Endothelial cell (in vitro differentiated cells): Measurements from ENCODE around the gene MAD1L1. TPM values are rescaled to one million over a fixed set of nuclear protein-coding genes. Genes with fewer than 3 reads are reported as not detected.
"Not testable (repeated sequence)": the region's sequence is repeated elsewhere in the genome, so short reads cannot be mapped to it uniquely, and the experiment has no call there.

Experiments used
- DNase-seq: peaks from one replicate; pipeline ENCODE4 v3.0.0; 2021; ENCODE audit warnings: low spot score
- H3K27ac Mint-ChIP-seq: one replicate; pipeline ENCODE4 v1.8.0; 2021; ENCODE audit warnings: mixed read lengths, inconsistent platforms; ENCODE audit not compliant: unreplicated experiment
- H3K27me3 Mint-ChIP-seq: one replicate; pipeline ENCODE4 v1.8.0; 2021; ENCODE audit warnings: mild to moderate bottlenecking, moderate library complexity, mixed read lengths, inconsistent platforms; ENCODE audit not compliant: unreplicated experiment
- H3K36me3 Mint-ChIP-seq: one replicate; pipeline ENCODE4 v1.8.0; 2021; ENCODE audit warnings: mild to moderate bottlenecking, low read depth, mixed read lengths, inconsistent platforms; ENCODE audit not compliant: unreplicated experiment
- H3K4me1 Mint-ChIP-seq: one replicate; pipeline ENCODE4 v1.8.0; 2021; ENCODE audit warnings: mild to moderate bottlenecking, mixed read lengths, inconsistent platforms; ENCODE audit not compliant: unreplicated experiment
- H3K4me3 Mint-ChIP-seq: one replicate; pipeline ENCODE4 v1.8.0; 2021; ENCODE audit warnings: mild to moderate bottlenecking, mixed read lengths, inconsistent platforms; ENCODE audit not compliant: unreplicated experiment
- H3K9me3 Mint-ChIP-seq: one replicate; pipeline ENCODE4 v1.8.0; 2021; ENCODE audit warnings: mixed read lengths, inconsistent platforms; ENCODE audit not compliant: unreplicated experiment
- CTCF ChIP-seq: fragments of 200-600 bp; sonication (generic); IDR thresholded peaks from one replicate; pipeline ENCODE4 v1.5.0; 2021; ENCODE audit warnings: antibody characterized with exemption; ENCODE audit not compliant: unreplicated experiment
- total RNA-seq: library from RNA; stranded (reverse); fragmentation: NEBNext Ultra II Directional; extraction: Animal tissue kit (Norgen Biotek cat#: 25700); gene quantifications from one replicate; pipeline ENCODE4 v1.2.1, GENCODE V29; 2021; ENCODE audit not compliant: unreplicated experiment

Gene MAD1L1
- total RNA-seq, 1 donor from 2014 or later, result 43.3 TPM

GRCh38 chr7:2036786-2037185, 196.0 kb downstream of the MAD1L1 start:
- no peak for DNase-seq
- peak overlapping the region; percentile 79 for H3K4me3 Mint-ChIP-seq
- peaks cover 8% of the 10 kb centered on the region for H3K27me3 Mint-ChIP-seq
- H3K9me3 Mint-ChIP-seq, result no peaks in the 10 kb centered on the region
- peaks cover 6% of the 10 kb centered on the region for H3K36me3 Mint-ChIP-seq
- no peak for TF ChIP-seq CTCF
- peak overlapping the region; percentile 48 for H3K27ac Mint-ChIP-seq
- H3K4me1 Mint-ChIP-seq, result peaks cover 14% of the 10 kb centered on the region

GRCh38 chr7:2036201-2036600, 196.5 kb downstream of the MAD1L1 start:
- H3K27me3 Mint-ChIP-seq, result not testable (repeated sequence)

GRCh38 chr7:2034291-2035201, 198.2 kb downstream of the MAD1L1 start:
- Mint-ChIP-seq H3K27me3 (peaks cover 4% of the 10 kb centered on the region), H3K9me3 (no peaks in the 10 kb centered on the region), H3K4me1 (peaks cover 2% of the 10 kb centered on the region), H3K36me3 (peaks cover 4% of the 10 kb centered on the region), H3K4me3 (peak overlapping the region; percentile 60), H3K27ac (no peak overlapping the region)
- no peak for TF ChIP-seq CTCF
- no peak for DNase-seq

More at GRCh38 chr7:2036201-2036600, 196.5 kb downstream of the MAD1L1 start:
- not testable (repeated sequence) for H3K4me1 Mint-ChIP-seq, DNase-seq, H3K27ac Mint-ChIP-seq, H3K36me3 Mint-ChIP-seq, H3K9me3 Mint-ChIP-seq, H3K4me3 Mint-ChIP-seq

GRCh38 chr7:2033586-2034135, 199.1 kb downstream of the MAD1L1 start:
- H3K36me3 Mint-ChIP-seq, result peaks cover 6% of the 10 kb centered on the region
- no peak overlapping the region for H3K27ac Mint-ChIP-seq
- no peaks in the 10 kb centered on the region for H3K9me3 Mint-ChIP-seq
- H3K27me3 Mint-ChIP-seq, result peaks cover 4% of the 10 kb centered on the region
- H3K4me1 Mint-ChIP-seq, result peaks cover 2% of the 10 kb centered on the region
- no peak for DNase-seq
- no peak for TF ChIP-seq CTCF
- H3K4me3 Mint-ChIP-seq, result no peak overlapping the region

GRCh38 chr7:2032876-2033407, 199.8 kb downstream of the MAD1L1 start:
- H3K36me3 Mint-ChIP-seq, result peaks cover 10% of the 10 kb centered on the region
- H3K27me3 Mint-ChIP-seq, result peaks cover 4% of the 10 kb centered on the region
- H3K27ac Mint-ChIP-seq, result no peak overlapping the region
- TF ChIP-seq CTCF, result no peak
- peaks cover 2% of the 10 kb centered on the region for H3K4me1 Mint-ChIP-seq
- DNase-seq, result no peak
- H3K4me3 Mint-ChIP-seq, result no peak overlapping the region
- H3K9me3 Mint-ChIP-seq, result no peaks in the 10 kb centered on the region
